Stimulated activated CD4-positive, alpha-beta T cell treated with anti-CD3 and anti-CD28 coated beads, Interleukin-4, amount 100 ng/mL, for 1 hour (primary cell): ENCODE measurements around the gene SSTR1.
A peak's percentile ranks its signal among the peaks of the same experiment; 100 is the strongest.

Experiments
- DNase-seq: peaks from one replicate; pipeline ENCODE4 v3.0.0-alpha.2; 2020

Gene SSTR1

DNA sequence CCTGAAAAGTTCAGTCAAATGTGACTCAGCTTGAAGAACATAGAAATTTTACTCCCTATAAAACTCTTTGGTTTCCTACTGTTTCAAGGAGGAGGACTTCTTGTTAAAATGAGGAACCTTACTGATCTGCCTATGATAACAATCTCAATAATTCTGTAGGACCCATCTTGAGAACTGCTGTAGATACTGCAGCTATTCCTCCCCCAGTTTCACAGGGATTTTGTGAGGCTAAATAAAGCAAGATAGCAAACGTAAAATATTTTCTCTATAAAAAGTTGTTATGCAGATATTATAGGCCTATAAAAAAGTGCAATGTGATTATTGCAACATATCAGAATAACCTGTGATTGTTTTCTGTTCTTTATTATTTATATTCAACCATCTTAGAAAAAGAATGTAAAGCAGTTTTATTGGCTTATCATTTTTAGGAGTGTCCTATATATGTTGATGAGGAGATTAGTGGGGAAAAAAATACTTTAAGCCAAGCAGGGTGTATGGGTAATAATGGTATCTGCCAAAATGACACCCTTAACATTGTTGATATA lies 36.1 kb downstream of the SSTR1 start:
- DNase-seq, result no peak

- DNase-seq, result no peak
Measured at GRCh38 chr14:38248321-38249028, 40.8 kb downstream of the SSTR1 start.

GRCh38 chr14:38250331-38250730 lies 42.6 kb downstream of the SSTR1 start:
- no peak for DNase-seq

GRCh38 chr14:38252066-38252710 lies 44.5 kb downstream of the SSTR1 start:
- no peak for DNase-seq

DNA sequence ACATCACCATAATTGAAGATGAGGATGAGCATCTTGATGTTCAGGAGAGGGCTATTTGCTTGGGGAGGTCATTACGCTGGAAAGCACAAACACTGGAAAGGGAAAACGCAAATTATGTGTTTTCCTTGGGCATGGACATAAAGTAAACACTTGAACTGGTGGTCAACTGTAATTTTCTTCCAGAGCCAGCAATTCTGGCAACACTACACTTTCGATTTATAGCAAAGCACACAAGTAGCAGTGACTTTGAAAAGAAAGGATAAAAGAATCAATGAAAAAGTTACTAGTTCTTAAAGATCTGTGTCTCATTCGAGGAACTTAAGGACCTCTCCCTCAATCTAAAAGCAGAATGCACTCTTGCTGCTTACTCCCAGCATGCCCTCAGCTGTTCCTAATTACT lies 46.0 kb downstream of the SSTR1 start:
- no peak for DNase-seq

GRCh38 chr14:38254571-38255407 lies 47.1 kb downstream of the SSTR1 start:
- DNase-seq, result no peak

DNA sequence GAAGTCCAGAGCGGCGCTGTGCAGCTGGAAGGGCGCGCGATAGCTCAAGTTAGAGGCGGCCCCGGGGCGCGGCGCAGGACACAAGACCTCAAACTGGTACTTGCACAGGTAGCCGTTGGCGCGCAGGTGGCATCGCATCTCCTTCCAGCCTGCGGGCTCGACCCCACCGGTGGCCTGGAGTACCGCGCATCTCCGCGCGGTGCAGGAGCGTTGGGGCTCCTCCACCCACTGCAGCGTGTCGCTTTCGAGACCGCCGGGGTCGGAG lies 47.6 kb downstream of the SSTR1 start:
- peak; percentile 1 for DNase-seq

DNA sequence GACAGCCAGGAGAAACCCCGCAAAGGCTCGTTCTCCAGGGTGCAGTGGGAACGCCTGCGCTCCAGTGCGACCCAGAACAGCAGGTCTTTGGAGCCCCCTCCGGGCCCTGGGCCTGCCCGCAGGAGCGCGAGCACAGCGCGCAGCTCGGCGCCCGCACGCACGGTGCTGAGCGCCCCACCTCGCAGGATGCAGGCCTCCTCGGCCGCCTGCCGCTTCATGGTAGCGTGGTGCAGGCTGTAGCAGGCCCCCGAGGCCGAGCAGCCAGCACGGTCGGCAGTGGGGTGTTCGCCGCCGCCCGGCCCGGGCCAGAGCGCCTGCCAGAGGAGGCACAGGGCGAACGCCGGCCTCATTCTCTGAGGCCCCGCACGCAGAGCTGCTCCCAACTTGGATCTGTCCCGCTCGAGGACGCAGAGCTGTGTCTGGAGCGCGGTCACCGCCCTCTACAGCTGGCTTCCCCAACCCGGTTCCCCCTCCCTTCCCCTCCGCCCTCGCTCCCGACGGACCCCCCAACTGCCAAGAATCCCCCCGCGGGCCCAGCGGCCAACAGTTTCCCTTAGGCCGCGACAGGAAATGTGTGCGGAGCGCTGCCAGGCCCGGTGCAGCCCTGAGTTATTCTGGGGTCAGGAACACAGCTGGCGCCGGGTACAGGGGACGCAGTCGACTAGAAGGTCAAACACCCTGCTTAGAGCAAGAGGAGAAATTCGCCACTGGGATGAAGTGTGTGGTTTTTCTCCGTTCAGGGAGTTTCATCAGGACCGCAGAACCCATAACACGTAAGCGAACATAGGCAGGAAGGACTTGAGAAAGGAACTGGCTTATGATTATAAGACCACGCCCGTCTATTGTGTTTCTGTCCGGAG lies 48.2 kb downstream of the SSTR1 start, which contains the start of gene CLEC14A:
Gene CLEC14A, minus strand, starts transcription at position 421 of the 860 bp plus-strand sequence. Its CDS starts 71 bp downstream, at position 350.
- DNase-seq, result peak; percentile 4

DNA sequence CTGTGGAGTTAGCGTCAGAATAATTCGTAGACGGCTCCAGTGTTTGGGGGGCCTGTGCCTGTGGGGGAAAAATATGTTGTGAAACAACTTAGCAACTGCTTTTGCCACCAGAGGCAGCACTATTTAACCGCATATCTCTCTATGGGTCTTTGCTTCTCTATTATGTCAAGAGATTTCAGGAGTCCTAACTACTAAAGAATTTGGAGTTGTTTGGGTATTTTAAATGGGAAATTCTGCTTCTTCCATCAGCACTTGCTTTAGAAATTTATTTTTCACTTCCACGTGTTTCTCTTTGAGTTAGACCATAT lies 48.8 kb downstream of the SSTR1 start:
- no peak for DNase-seq

DNA sequence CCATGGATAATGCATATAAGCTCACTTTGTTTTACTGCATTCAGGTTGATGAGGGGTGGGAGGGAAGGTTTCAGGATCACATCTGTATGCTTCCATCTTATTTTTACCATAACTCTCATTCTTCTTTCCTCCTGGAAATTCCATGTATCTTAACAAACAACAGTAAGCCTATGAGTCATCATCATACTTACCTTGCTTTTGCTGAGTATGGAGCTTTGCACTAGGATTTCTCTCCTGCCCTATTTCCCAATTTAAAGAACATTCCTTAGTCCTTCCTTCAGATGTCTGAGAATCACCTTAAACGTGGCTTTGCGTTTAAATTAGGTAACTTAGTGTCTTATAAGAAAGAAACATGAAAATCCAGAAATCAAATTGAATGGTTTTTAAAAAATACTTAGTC lies 49.8 kb downstream of the SSTR1 start:
- no peak for DNase-seq

DNA sequence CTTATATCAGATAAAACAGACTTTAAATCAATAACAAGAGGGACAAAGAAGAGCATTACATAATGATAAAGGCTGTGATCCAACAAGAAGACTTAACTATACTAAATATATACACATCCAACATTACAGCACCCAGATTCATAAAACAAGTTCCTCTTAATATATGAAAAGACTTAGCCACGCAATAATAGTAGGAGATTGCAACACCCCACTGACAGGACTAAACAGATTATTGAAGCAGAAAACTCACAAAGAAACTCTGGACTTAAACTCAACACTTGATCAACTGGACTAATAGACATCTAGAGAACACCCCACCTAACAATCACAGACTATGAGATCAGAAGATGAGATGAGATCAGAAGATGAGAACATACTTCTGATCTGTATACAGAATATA lies 53.9 kb downstream of the SSTR1 start:
- no peak for DNase-seq
